HG02798 (cell line): Measurements from ENCODE around the gene CXCL16.

Experiments
- ATAC-seq: cut with Tn5 transposase; IDR thresholded peaks from one replicate; pipeline ENCODE4 v1.9.1; 2021; ENCODE audit warnings: mild to moderate bottlenecking; ENCODE audit not compliant: unreplicated experiment, poor library complexity

Gene CXCL16, protein sequence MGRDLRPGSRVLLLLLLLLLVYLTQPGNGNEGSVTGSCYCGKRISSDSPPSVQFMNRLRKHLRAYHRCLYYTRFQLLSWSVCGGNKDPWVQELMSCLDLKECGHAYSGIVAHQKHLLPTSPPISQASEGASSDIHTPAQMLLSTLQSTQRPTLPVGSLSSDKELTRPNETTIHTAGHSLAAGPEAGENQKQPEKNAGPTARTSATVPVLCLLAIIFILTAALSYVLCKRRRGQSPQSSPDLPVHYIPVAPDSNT

DNA sequence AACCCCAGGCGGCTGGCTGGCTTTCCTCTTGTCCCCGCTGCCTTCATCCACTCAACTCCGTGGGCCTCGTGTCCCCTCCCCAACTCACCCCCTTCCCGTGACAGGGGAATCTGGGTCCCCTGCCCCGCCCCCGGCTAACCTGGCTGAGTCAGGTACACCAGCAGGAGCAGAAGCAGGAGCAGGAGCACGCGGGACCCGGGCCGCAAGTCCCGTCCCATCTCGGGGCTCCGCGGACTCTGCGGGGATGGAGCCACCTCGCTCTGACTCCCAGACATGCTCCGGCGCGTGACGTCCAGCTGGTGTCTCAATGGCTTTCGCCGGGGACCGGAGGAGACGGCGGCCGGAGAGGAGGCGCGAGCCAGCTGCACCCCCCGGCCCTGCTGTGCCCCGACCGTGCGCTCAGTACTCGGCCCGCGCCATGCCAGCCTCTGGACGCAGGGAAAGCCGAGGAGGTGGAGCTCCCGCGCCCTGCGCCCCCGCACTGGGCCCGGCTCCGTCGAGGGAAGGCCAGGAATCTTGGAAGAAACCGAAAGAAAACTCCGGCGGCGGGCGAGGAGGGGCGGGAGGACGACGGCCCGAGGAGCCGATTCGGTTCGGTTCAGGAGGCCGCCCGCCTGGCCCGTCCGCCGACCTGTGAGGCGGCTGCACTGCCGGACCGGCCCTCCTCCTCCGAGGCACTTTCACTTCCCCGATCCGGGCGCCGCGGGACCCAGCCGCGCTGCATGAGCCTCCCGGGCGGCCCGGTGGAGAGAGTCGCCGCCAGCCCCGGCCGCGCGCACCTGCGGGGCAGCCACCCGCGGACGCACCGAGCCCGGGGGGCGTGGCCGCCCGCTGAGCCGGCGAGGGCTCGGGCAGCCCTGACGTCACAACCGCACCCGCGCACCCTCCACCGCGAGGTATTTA, at the start of gene CXCL16, which contains the start of gene ZMYND15:
Gene CXCL16 (minus strand): TSS at position 807 of the 903 bp plus-strand sequence. CDS start 589 bp downstream, at position 218.
Gene ZMYND15 (plus strand): TSS at position 712 of the 903 bp plus-strand sequence. CDS start 716 bp downstream, outside the sequence.
- peak; percentile 60 for ATAC-seq

DNA sequence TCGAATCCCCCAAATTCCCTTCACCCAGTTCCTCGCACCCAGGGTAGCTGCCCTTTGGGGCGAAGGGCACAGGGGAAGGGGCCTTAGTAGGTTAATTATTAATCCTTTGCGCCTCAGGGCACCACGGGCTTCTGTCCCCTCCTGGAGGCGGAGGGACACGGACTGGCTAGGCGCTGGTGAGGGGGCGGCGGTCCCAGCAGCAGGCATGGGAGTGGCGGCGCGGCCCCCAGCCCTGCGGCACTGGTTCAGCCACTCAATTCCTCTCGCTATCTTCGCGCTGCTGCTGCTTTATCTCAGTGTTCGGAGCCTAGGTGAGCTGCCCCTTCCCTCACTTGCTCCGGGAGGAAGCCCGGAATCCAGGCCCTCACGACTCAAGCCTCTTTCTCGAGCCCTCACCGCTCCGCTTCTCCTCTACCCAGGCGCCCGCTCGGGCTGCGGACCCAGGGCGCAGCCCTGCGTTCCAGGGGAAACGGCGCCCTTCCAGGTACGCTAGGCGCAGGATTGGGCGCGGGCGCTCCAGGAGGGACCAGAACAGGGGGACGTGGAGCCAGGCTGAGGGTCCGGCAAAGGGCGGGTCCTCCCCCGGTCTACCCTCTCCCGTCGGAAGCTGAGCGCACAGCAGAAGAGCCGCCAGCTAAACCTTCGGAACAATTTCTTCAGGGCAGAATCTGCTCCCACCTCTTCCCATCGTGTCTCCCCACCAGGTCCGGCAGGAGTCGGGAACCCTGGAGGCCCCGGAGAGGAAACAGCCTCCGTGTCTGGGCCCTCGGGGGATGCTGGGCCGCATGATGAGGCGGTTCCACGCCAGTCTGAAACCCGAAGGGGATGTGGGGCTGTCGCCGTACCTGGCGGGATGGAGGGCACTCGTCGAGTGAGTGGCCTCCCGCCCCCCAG, 49.3 kb upstream of the CXCL16 start, which contains the start of gene GLTPD2:
Gene GLTPD2 (plus strand): TSS at position 158 of the 894 bp plus-strand sequence. CDS start 48 bp downstream, at position 206.
- ATAC-seq: no peak

DNA sequence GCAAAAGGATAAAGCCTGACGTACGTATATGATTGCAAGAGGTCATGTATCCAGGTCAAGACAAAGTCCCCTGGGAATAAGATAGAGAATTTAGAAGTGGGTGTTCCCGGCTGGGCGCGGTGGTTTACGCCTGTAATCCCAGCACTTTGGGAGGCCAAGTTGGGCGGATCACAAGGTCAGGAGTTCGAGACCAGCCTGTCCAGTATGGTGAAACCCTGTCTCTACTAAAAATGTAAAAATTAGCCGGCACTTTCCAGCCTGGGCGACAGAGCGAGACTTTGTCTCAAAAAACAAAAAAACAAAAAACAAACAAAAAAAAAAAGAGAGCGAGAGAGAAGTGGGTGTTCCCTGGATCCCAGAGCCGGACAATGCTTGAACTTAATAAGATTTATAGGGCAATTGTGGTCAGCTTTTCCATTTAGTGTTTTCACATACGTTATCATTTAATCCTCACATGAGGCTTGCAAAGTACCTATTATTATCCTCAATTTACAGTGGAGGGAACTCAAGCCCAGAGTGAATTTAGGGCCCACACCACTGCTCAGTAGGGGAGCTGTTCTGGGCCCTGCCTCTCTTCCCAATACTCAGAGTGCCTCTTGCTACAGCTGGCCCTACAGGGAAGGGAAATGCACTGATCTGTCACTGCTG, 48.6 kb upstream of the CXCL16 start:
- ATAC-seq: no peak

DNA sequence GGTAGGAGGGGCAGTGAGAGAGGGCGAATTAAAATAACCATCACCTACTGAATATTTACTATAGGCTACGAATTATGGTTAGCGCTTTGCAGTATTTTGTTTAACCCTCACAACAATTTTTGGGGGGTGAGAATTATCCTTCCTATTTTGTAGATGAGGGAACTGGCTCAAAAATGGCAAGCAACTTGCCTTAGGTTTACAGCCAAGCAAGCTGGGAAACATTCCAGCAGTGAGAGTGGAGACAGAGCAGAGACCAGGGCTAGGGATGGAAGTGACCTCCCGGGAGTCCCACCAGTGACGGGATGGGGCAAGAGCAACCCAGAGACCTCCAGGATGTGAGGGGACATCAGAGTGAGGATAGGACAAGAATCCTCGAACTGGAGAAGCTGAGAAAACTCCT, 46.8 kb upstream of the CXCL16 start:
- ATAC-seq: no peak

DNA sequence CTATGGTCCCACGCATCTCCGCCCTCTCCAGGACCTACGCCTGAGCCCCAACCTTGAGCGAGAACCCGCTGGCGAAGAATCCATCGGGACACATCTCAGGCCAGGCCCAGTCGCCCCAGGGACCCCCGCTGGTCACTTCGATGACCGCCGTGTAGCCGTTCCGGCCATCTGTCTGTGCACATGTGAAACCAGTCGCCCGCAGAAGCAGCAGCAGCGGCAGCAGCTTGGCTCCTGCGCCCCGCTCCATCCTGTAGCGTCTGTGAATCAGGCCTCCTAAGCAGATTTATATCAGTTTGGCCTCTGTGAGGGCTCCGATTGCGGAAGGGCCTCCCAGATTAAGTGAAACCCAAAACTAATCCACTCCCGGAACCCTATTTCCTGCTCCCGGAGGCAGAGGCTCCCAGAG, 46.4 kb upstream of the CXCL16 start, which contains the start of gene VMO1:
Gene VMO1 (minus strand): TSS at position 259 of the 406 bp plus-strand sequence. CDS start 12 bp downstream, at position 247.
- no peak for ATAC-seq

DNA sequence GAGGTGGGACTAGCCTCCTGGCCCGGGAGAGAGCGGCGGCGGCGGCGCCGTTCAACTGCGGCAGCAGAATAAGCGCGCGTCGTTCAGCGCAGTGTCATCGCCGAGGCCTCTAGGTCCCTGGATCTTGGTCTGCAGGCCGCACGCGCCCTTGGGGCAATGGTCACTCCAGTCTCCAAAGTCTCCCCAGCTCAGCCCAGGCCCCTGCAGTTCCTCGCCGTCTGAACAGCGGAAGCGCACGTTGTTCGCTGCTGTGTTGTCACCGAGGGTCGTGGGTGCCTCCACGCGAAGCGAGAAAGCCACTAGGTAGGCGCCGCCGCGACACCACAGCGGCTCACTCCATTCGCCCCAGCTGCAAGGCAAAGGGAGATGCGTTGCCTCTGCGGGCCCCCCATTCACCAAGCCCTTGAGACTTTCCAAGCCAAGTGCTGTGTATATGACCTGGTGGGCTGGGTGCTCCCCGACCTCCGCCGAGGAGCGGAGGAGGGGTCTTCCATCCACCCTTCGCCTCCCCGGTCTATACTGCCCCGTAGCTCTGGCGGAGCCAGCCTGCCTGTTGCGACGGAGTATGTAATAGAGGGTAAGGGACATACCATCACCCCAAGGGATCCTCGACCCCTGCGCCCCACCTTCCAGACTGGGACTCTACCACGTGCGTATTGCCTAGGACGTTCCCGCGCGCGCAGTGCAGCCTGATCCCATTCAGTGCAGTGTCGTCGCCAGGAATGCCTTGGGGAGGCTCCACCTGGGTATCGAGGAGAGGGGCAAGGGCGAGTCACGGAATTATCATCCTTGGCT, 45.8 kb upstream of the CXCL16 start:
- ATAC-seq: no peak

DNA sequence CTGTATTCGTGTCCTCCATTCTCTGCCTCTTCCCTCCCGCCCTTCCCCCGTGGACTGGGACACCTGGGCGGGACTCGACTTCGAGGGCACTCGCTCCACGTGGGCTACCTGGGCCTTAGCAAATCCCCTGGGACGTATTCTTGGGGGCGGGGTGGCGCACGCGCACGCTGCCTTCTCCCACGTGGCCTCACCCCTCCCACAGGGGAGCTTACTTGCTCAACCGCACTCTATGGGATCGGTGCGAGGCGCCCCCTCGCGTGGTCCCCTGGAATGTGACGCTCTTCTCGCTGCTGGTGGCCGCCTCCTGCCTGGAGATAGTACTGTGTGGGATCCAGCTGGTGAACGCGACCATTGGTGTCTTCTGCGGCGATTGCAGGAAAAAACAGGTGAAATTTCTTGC, 42.9 kb upstream of the CXCL16 start:
- ATAC-seq: no peak

DNA sequence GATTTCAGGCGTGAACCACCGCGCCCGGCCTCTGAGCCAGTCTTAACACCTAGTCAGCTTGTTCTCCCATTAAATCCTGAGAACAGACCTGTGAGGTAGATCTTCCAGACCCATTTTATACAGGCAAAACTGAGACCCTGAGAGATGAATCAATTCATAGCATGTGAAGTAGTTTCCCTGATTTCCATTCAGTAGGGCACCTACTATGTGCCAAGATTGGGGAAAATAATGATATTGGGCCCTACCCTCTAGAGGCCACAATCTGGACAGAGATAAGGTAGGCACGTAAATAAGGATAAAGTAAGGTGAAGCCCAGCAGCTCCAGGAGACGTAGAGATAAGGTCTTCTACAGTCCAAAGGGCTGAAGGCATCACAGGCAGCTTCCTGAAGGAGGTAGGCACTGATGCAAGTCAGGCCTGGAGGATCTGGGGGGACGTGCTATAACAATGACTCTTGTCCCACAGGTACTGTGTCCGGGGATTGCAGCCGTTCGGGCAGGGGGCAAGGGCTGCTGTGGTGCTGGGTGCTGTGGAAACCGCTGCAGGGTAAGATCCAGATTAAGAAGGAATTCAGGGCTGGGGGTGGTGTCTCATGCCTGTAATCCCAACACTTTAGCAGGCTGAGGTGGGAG, 40.7 kb upstream of the CXCL16 start:
- no peak for ATAC-seq

DNA sequence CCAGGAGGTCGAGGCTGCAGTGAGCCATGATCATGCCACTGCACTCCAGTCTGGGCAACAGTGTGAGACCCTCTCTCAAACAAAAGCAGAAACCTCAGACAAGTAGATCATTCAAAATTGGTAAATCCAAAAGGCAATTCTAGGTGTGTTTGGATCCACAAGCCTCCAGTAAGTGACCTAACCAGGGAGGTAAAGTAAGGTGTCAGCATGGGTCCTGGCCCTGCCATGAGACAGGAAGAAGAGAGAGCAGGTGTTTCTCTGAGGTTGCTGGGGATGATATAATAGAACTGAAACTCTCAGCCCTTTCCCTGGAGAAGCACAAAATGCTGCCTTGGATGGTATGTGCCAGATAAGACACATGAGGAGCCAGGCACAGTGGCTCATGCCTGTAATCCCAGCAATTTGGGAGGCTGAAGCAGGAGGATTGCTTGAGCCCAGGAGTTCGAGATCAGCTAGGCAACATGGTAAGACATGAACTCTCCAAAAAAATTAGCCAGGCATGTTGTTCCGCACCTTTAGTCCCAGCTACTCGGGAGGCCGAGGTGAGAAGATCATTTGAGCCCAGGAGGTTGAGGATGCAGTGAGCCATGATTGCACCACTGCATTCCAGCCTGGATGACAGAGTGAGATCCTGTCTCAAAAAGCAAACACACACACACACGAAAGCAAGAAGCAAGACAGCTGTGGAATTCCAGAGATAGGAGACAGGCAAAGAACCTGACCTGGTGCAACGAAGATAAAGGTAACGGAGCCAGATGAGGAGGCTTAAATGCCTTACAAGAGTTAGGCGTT, 38.4 kb upstream of the CXCL16 start:
- ATAC-seq: no peak

DNA sequence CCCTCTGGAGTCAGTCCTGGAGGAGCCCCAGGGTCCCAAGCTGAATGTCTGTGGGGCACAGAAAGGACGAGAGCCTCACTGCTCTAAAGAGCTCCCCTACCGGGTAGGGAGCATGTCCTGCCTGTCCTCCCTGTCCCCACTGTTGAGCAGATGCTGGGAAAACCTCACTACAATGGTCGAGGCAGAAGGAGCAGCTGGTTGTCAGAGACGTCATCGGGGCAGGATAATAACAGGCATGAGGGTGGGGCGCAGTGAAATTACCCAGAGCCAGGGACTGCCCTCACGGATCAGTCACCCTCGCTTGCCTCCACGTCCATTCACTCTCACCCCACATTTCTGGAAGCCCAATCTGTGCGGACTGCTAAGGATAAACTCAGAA, 32.5 kb upstream of the CXCL16 start:
- ATAC-seq: no peak

DNA sequence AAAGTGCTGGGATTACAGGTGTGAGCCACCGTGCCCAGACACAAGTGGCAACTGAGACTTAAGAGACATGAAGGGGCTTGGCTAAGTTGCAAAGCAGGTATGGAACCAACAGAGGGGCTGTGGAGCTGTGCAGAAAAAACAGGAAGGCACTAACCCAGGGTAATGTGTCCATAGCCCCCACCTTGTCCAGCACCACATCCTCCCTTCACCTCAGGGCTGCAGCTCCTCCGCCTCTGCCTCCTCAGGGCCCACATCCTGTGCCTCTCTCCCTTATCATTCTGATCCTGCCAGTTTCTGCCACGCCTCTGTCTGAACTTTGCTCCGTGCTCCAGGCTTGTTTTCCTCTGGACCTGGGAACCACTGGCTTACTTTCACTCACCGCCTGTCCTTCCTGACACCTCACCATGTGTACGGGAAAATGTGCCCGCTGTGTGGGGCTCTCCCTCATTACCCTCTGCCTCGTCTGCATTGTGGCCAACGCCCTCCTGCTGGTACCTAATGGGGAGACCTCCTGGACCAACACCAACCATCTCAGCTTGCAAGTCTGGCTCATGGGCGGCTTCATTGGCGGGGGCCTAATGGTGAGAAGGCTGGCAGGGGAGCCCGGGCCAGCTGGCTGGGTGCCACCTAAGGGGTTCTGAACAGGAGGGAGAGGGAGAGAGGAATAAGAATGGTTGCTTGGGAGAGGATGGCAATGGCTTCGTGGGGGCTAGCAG, 31.9 kb upstream of the CXCL16 start, which contains the start of gene TM4SF5:
Gene TM4SF5 (plus strand): TSS at position 368 of the 716 bp plus-strand sequence. CDS start 37 bp downstream, at position 405.
- ATAC-seq: no peak

DNA sequence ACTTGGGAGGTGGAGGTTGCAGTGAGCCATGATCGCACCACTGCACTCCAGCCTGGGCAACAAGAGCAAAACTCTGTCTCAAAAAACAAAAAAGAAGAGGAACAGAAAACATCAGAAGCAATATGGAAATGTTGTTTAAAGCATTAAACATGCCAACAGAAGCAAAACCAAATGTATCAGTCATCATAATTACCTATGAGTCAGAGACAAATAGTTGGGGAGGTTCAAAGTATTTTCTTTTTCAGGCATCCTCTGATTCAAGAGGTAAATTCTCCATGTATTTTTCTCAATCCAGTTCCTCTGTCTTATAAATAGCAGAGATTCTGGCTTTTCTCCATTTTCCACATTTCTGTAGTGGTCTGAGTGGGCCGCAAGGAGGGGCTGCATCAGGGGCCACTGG, 29.9 kb upstream of the CXCL16 start:
- ATAC-seq: no peak

DNA sequence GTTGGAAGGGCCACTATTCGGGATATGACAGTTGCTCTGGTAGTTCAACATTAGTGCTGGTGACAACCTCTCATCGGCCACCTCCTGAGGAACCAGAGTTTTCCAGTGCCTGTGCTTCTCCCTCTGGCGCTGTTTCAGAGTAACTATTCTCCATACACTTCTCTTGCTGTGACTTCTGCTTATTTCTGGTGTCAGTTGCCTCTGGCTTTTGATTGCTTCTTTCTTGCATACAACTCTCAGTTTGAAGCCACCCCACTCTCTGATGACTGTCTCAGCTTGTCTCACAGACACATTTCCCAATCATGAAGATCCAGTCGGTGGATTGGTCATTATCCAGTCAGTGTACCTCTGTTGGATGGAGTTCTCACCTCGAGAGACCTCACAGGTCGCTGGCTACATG, 28.6 kb upstream of the CXCL16 start:
- ATAC-seq: no peak

DNA sequence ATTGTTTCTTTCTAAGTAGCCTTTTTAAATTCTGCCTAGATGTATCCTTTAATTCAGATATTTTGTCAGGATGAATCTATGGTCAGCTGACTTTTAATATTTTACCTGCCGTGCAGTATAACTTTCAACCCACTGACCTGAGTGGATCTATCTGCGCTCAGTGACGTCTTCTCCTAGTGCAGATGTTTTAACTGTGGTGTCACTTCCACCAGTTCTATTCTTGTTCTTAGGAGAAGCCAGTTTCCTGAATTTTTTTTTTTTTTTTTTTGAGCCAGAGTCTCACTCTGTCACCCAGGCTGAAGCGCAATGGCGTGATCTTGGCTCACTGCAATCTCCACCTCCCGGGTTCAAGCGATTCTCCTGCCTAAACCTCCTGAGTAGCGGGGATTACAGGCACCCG, 27.0 kb upstream of the CXCL16 start:
- no peak for ATAC-seq

DNA sequence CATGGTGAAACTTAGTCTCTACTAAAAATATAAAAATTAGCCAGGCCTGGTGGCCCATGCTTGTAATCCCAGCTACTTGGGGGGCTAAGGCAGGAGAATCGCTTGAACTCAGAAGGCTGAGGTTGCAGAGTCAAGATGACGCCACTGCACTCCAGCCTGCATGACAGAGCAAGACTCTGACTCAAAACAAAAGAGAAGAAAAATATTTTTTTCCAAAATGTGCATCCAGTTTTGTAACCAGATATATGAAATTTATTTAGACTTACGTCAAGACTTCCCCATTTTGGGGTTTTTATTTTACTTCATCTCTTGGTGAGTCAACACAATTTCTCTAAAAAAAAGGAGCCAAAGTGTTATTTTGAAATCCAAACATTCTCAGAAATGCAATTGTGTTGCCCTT, 26.5 kb upstream of the CXCL16 start:
- ATAC-seq: no peak

DNA sequence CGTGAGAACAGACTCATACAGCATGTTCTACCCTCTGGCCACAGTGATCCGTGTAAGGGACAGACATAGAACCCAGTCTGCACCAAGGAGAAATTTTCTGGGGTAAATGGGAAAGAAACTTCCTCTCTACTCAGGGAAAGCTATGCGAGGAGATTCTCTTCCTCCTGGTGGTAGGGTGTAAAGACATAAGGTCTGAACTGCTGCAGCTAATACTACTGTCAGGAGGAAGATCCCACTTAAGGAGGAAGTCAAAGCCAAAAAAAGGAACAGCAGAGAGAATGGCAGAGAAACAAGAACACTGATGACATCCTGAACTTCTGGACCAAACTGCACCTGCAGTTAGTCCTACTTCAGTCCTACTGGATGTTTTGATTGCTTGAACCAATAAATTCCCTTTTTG, 24.9 kb upstream of the CXCL16 start:
- no peak for ATAC-seq

DNA sequence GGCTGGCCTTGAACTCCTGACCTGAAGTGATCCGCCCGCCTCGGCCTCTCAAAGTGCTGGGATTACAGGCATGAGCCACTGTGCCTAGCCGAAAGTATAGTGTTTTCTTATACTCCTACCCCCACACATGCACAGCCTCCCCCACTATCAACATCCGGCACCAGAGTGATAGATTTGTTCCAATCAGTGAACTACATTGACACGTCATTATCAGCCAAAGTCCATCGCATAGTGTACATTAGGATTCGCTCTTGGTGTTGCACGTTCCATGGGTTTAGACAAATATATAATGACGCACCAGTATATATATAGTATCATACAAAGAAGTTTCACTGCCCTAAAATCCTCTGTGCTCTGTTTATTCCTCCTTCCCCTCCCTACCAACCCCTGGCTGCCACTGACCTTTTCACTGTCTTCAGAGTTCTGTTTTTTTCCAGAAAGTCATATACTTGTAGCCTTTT, 20.1 kb upstream of the CXCL16 start:
- ATAC-seq: no peak
